Ovary (tissue), 3 donors: ENCODE data around the gene GPD2.

Experiments
- CTCF ChIP-seq, 3 donors: fragments of 450-650 bp in 2 of 3; fragments of 200-600 bp in 1 of 3; IDR thresholded peaks; one replicate each; pipeline versions ENCODE4 v1.5.1 to v1.8.0; 2016 to 2022; ENCODE audit warnings: antibody characterized with exemption in 3 of 3, mild to moderate bottlenecking in 1 of 3
- EP300 ChIP-seq: sonication (generic); formaldehyde crosslinking; IDR thresholded peaks from one replicate; pipeline ENCODE4 v1.6.1; 2017; ENCODE audit warnings: antibody characterized with exemption
- donor health status: DM: no; HTN: no; CAD: no.

GRCh38 chr2:156532989-156533388 is 96.8 kb downstream of the GPD2 start:
- TF ChIP-seq CTCF (IDR thresholded peaks at IDR 0.05): no peak
- TF ChIP-seq EP300: no peak
